Measurements from ENCODE around the gene ENTPD3. TPM values are rescaled to one million over a fixed set of nuclear protein-coding genes. Genes with fewer than 3 reads are reported as not detected.
"Not testable (repeated sequence)": the region's sequence is repeated elsewhere in the genome, so short reads cannot be mapped to it uniquely, and the experiment has no call there.

Gene ENTPD3
- total RNA-seq, 2 experiments from 2014 or later: not detected

- peak within 1 kb of the TSS; percentile 82; the same call in 1 of the 2 replicates for H2AFZ ChIP-seq (ENCODE audit: low read length)
- H3K4me1 ChIP-seq (ENCODE audit: insufficient read depth, low read length, poor library complexity, severe bottlenecking): peaks cover 42% of the 10 kb centered on the region
- no peaks in the 10 kb centered on the region for H3K9me3 ChIP-seq (ENCODE audit: low read length)
- ChIA-PET POLR2A (interaction anchor here (1.0 to 1.6 kb wide), 7 partner anchors 8 to 261 kb away, joined by 3 to 6 read pairs (median 4); partner anchors contain the start of genes ZNF619 and ZNF621), CTCF (ENCODE audit: unreplicated experiment) (no interaction called here)
- H3K79me2 ChIP-seq (ENCODE audit: insufficient read depth, low read depth, low read length): peaks cover 48% of the 10 kb centered on the region
- H3K4me2 ChIP-seq (ENCODE audit: low read length): peak within 1 kb of the TSS; percentile 80
- peak; percentile 96 for DNase-seq (ENCODE audit: low spot score)
- H3K36me3 ChIP-seq (ENCODE audit: insufficient read depth, low read length): peaks cover 49% of the 10 kb centered on the region
- no peak for TF ChIP-seq EZH2phosphoT487 (IDR thresholded peaks at IDR 0.05; ENCODE audit: borderline replicate concordance, low read depth, low read length)
- TF ChIP-seq, protein P1, sequence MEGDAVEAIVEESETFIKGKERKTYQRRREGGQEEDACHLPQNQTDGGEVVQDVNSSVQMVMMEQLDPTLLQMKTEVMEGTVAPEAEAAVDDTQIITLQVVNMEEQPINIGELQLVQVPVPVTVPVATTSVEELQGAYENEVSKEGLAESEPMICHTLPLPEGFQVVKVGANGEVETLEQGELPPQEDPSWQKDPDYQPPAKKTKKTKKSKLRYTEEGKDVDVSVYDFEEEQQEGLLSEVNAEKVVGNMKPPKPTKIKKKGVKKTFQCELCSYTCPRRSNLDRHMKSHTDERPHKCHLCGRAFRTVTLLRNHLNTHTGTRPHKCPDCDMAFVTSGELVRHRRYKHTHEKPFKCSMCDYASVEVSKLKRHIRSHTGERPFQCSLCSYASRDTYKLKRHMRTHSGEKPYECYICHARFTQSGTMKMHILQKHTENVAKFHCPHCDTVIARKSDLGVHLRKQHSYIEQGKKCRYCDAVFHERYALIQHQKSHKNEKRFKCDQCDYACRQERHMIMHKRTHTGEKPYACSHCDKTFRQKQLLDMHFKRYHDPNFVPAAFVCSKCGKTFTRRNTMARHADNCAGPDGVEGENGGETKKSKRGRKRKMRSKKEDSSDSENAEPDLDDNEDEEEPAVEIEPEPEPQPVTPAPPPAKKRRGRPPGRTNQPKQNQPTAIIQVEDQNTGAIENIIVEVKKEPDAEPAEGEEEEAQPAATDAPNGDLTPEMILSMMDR (conservative IDR thresholded peaks at IDR 0.05; ENCODE audit: low read length): no peak
- peaks cover 23% of the 10 kb centered on the region for H4K20me1 ChIP-seq (ENCODE audit: insufficient read depth, low read length)
- intact Hi-C loops (cut with micrococcal nuclease; ENCODE audit: unreplicated experiment): loop anchor here (2.0 to 10.0 kb wide), 3 partner anchors 260 to 1508 kb away; partner anchors contain the start of genes CTNNB1 and ULK4
- BruUV-seq (replicated peaks): no TSS peak
- peak within 1 kb of the TSS; percentile 98 for H3K4me3 ChIP-seq (ENCODE audit: low read depth, low read length, poor library complexity, severe bottlenecking)
- H3K9me2 ChIP-seq (ENCODE audit: insufficient read depth, low read length): no peaks in the 10 kb centered on the region
- H3K27ac ChIP-seq (ENCODE audit: low read depth, low read length, poor library complexity, severe bottlenecking): peak within 1 kb of the TSS; percentile 80
Measured at GRCh38 chr3:40456940-40457823, 70.2 kb downstream of the ENTPD3 start, which contains the start of gene RPL14. Gene RPL14, plus strand, starts transcription at chr3:40457339. Its CDS starts 133 bp downstream, at chr3:40457472.

- Histone ChIP-seq H3K9me2 (ENCODE audit: insufficient read depth, low read length) (no peaks in the 10 kb centered on the region), H3K9me3 (ENCODE audit: low read length) (no peaks in the 10 kb centered on the region), H3K4me3 (ENCODE audit: low read depth, low read length, poor library complexity, severe bottlenecking) (peak overlapping the region; percentile 98), H3K27ac (ENCODE audit: low read depth, low read length, poor library complexity, severe bottlenecking) (peak overlapping the region; percentile 80), H3K4me1 (ENCODE audit: insufficient read depth, low read length, poor library complexity, severe bottlenecking) (peaks cover 40% of the 10 kb centered on the region), H3K79me2 (ENCODE audit: insufficient read depth, low read depth, low read length) (peaks cover 48% of the 10 kb centered on the region), H4K20me1 (ENCODE audit: insufficient read depth, low read length) (peaks cover 23% of the 10 kb centered on the region), H2AFZ (ENCODE audit: low read length) (no peak overlapping the region), H3K36me3 (ENCODE audit: insufficient read depth, low read length) (peaks cover 62% of the 10 kb centered on the region), H3K4me2 (ENCODE audit: low read length) (peak overlapping the region; percentile 78)
- intact Hi-C loops (cut with micrococcal nuclease; ENCODE audit: unreplicated experiment): loop anchor here (5.0 to 10.0 kb wide), 2 partner anchors 259 to 1506 kb away; partner anchors contain the start of gene ULK4
- ChIA-PET POLR2A (interaction anchor here (0.9 to 1.6 kb wide), 4 partner anchors 13 to 67 kb away, joined by 3 to 6 read pairs (median 4); partner anchors contain the start of genes ZNF619 and ZNF621), CTCF (ENCODE audit: unreplicated experiment) (no interaction called here)
- no peak for DNase-seq (ENCODE audit: low spot score)
- TF ChIP-seq, protein P1 (conservative IDR thresholded peaks at IDR 0.05; ENCODE audit: low read length): no peak
- no peak for TF ChIP-seq EZH2phosphoT487 (IDR thresholded peaks at IDR 0.05; ENCODE audit: borderline replicate concordance, low read depth, low read length)
- no TSS peak for BruUV-seq (replicated peaks)
Measured at GRCh38 chr3:40458473-40458872, 71.5 kb downstream of the ENTPD3 start.

- Histone ChIP-seq H3K36me3 (ENCODE audit: insufficient read depth, low read length) (peaks cover 82% of the 10 kb centered on the region), H3K4me2 (ENCODE audit: low read length) (0 out of 2 replicates have a peak overlapping the region, but pooled peaks have one; percentile 7), H3K79me2 (ENCODE audit: insufficient read depth, low read depth, low read length) (peaks cover 48% of the 10 kb centered on the region), H4K20me1 (ENCODE audit: insufficient read depth, low read length) (peaks cover 26% of the 10 kb centered on the region), H3K4me1 (ENCODE audit: insufficient read depth, low read length, poor library complexity, severe bottlenecking) (peaks cover 31% of the 10 kb centered on the region)
- H3K9me3 ChIP-seq (ENCODE audit: low read length); H3K9me2 ChIP-seq (ENCODE audit: insufficient read depth, low read length); H3K4me3 ChIP-seq (ENCODE audit: low read depth, low read length, poor library complexity, severe bottlenecking); H3K27ac ChIP-seq (ENCODE audit: low read depth, low read length, poor library complexity, severe bottlenecking); intact Hi-C loops (cut with micrococcal nuclease; ENCODE audit: unreplicated experiment); H2AFZ ChIP-seq (ENCODE audit: low read length); DNase-seq (ENCODE audit: low spot score); BruUV-seq (replicated peaks); CTCF ChIA-PET (ENCODE audit: unreplicated experiment): not testable (repeated sequence)
- POLR2A ChIA-PET: interaction anchor here (1.2 kb wide), 1 partner anchor 18 kb away, joined by 4 read pairs; no protein-coding TSS in a partner anchor
Measured at GRCh38 chr3:40460481-40460880, 73.5 kb downstream of the ENTPD3 start.

Measured in OCI-LY7 (cell line).